Panc1 (cell line): ENCODE measurements around the gene FGF5.

Experiments used
- CTCF ChIP-seq: fragments of 450-650 bp; IDR thresholded peaks from 2 replicates; pipeline ENCODE4 v1.5.1; 2017; ENCODE audit warnings: mild to moderate bottlenecking
- TCF7L2 ChIP-seq: IDR thresholded peaks from 2 replicates; pipeline ENCODE4 v1.6.1; 2011; ENCODE audit warnings: mild to moderate bottlenecking, low read depth, low read length, inconsistent platforms

GRCh38 chr4:80252953-80253352 lies 13.5 kb upstream of the FGF5 start:
- TF ChIP-seq CTCF: no peak
- TF ChIP-seq TCF7L2: no peak
